ENCODE measurements around the gene ETDC. TPM values are rescaled to one million over a fixed set of nuclear protein-coding genes. Genes with fewer than 3 reads are reported as not detected.
"Not testable (repeated sequence)": the region's sequence is repeated elsewhere in the genome, so short reads cannot be mapped to it uniquely, and the experiment has no call there.

Gene ETDC
- total RNA-seq (not detected), polyA plus RNA-seq (not detected)

- FAIRE-seq (no peak), DNase-seq (no peak), ATAC-seq (no peak)
- 67 to 100% methylated on average over 1 of the region's 1 CpG for WGBS, 2 donors
- Histone ChIP-seq H3K36me3 (no peaks in the 10 kb centered on the region), H3K27ac (no peak within 1 kb of the TSS), H3K4me1 (no peaks in the 10 kb centered on the region), H3K27me3 (no peaks in the 10 kb centered on the region), H3K9me3 (no peaks in the 10 kb centered on the region), H3K4me3 (no peak within 1 kb of the TSS)
- intact Hi-C loops (cut with DNase I), result no loop called here
- TF ChIP-seq CTCF (IDR thresholded peaks at IDR 0.05), result no peak
Observed at GRCh38 chrX:135309430-135309923, at the start of gene ETDC. Gene ETDC, plus strand, starts transcription at chrX:135309480. Its CDS starts 0 bp downstream, at chrX:135309480.

- FAIRE-seq; intact Hi-C loops (cut with DNase I); ATAC-seq; H3K4me1 ChIP-seq; H3K4me3 ChIP-seq; H3K27me3 ChIP-seq; H3K27ac ChIP-seq; H3K36me3 ChIP-seq; DNase-seq; H3K9me3 ChIP-seq: not testable (repeated sequence)
- WGBS, 2 donors, result 76 to 83% methylated on average over 2 of the region's 2 CpGs
Observed at GRCh38 chrX:135260976-135261375, 48.3 kb upstream of the ETDC start.

- H3K4me1 ChIP-seq; H3K36me3 ChIP-seq; H3K27ac ChIP-seq; H3K27me3 ChIP-seq; FAIRE-seq; H3K9me3 ChIP-seq; intact Hi-C loops (cut with DNase I); ATAC-seq; H3K4me3 ChIP-seq: not testable (repeated sequence)
- WGBS, 2 donors, result 75 to 80% methylated on average over 8 of the region's 8 CpGs
- DNase-seq, result peak in 1 of 6 donors; percentile 29
Observed at GRCh38 chrX:135263376-135263775, 45.9 kb upstream of the ETDC start.

GRCh38 chrX:135264206-135264605 lies 45.1 kb upstream of the ETDC start:
- 77 to 86% methylated on average over 4 of the region's 4 CpGs for WGBS, 2 donors
- H3K9me3 ChIP-seq, result peaks cover 0 to 3% (median 0%) of the 10 kb centered on the region in 4 donors
- DNase-seq, result no peak
- ATAC-seq, result no peak
- H3K4me1 ChIP-seq, result no peaks in the 10 kb centered on the region
- TF ChIP-seq CTCF (IDR thresholded peaks at IDR 0.05), result no peak
- H3K36me3 ChIP-seq, result no peaks in the 10 kb centered on the region
- intact Hi-C loops (cut with DNase I), result no loop called here
- FAIRE-seq, result no peak
- no peak overlapping the region for H3K27ac ChIP-seq
- H3K27me3 ChIP-seq, result peaks cover 0 to 4% (median 0%) of the 10 kb centered on the region in 4 donors
- H3K4me3 ChIP-seq, result no peak overlapping the region

- Histone ChIP-seq H3K27me3 (no peaks in the 10 kb centered on the region), H3K4me3 (no peak overlapping the region), H3K9me3 (peaks cover 0 to 3% (median 0%) of the 10 kb centered on the region in 4 donors), H3K4me1 (no peaks in the 10 kb centered on the region), H3K27ac (no peak overlapping the region), H3K36me3 (no peaks in the 10 kb centered on the region)
- FAIRE-seq, result no peak
- no peak for TF ChIP-seq CTCF (IDR thresholded peaks at IDR 0.05)
- intact Hi-C loops (cut with DNase I), result no loop called here
- DNase-seq, result no peak
- ATAC-seq, result no peak
- 65 to 87% methylated on average over 5 of the region's 5 CpGs for WGBS, 2 donors
Observed at GRCh38 chrX:135273162-135273561, 36.1 kb upstream of the ETDC start.

GRCh38 chrX:135275973-135276372 lies 33.3 kb upstream of the ETDC start:
- Histone ChIP-seq H3K27ac (no peak overlapping the region), H3K27me3 (no peaks in the 10 kb centered on the region), H3K4me3 (no peak overlapping the region), H3K36me3 (no peaks in the 10 kb centered on the region), H3K9me3 (no peaks in the 10 kb centered on the region), H3K4me1 (no peaks in the 10 kb centered on the region)
- no peak for TF ChIP-seq CTCF (IDR thresholded peaks at IDR 0.05)
- no peak for FAIRE-seq
- intact Hi-C loops (cut with DNase I), result no loop called here
- DNase-seq, result no peak
- no peak for ATAC-seq

All from pancreas (tissue), 10 donors.